Ectodermal cell (in vitro differentiated cells): ENCODE results near the gene COG1.

Experiments used
- H3K27ac ChIP-seq: 2 replicates; pipeline ENCODE4 v1.7.0; 2013; ENCODE audit warnings: mild to moderate bottlenecking, low read depth, low read length; ENCODE audit not compliant: insufficient read depth, poor library complexity, severe bottlenecking
- H3K27me3 ChIP-seq: 2 replicates; pipeline ENCODE4 v1.7.0; 2013; ENCODE audit warnings: mild to moderate bottlenecking, low read length; ENCODE audit not compliant: insufficient read depth, control insufficient read depth, poor library complexity, severe bottlenecking
- H3K36me3 ChIP-seq: one replicate; pipeline ENCODE4 v1.7.0; 2013; ENCODE audit warnings: low read length; ENCODE audit not compliant: control insufficient read depth, insufficient read depth
- H3K4me1 ChIP-seq: one replicate; pipeline ENCODE4 v1.7.0; 2013; ENCODE audit warnings: low read length; ENCODE audit not compliant: control insufficient read depth, insufficient read depth
- H3K4me3 ChIP-seq: 2 replicates; pipeline ENCODE4 v1.7.0; 2013; ENCODE audit warnings: low read depth, low read length, control low read depth; ENCODE audit not compliant: insufficient read depth
- H3K9me3 ChIP-seq: 2 replicates; pipeline ENCODE4 v1.7.0; 2013; ENCODE audit warnings: mild to moderate bottlenecking, low read length, moderate library complexity; ENCODE audit not compliant: control insufficient read depth
- WGBS, 2 experiments: methylation state at CpG; one replicate each; pipeline ENCODE4 v1.1.7; 2013; ENCODE audit warnings: missing lambda C conversion rate in 2 of 2; 5-methylcytosine and 5-hydroxymethylcytosine counted together

COG1 gene

GRCh38 chr17:73156166-73156840, 36.6 kb upstream of the COG1 start:
- WGBS, 2 experiments = 25 to 27% methylated on average over 22 of the region's 22 CpGs
- Histone ChIP-seq H3K27ac (no peak overlapping the region), H3K4me3 (no peak overlapping the region), H3K9me3 (no peaks in the 10 kb centered on the region), H3K4me1 (peaks cover 31% of the 10 kb centered on the region), H3K27me3 (no peaks in the 10 kb centered on the region), H3K36me3 (no peaks in the 10 kb centered on the region)

GRCh38 chr17:73156887-73157520, 35.9 kb upstream of the COG1 start:
- Histone ChIP-seq H3K27ac (no peak overlapping the region), H3K27me3 (no peaks in the 10 kb centered on the region), H3K4me1 (peaks cover 33% of the 10 kb centered on the region), H3K36me3 (no peaks in the 10 kb centered on the region), H3K4me3 (no peak overlapping the region), H3K9me3 (no peaks in the 10 kb centered on the region)
- 80 to 85% methylated on average over 8 of the region's 8 CpGs for WGBS, 2 experiments

GRCh38 chr17:73157521-73157890, 35.3 kb upstream of the COG1 start:
- 47 to 52% methylated on average over 5 of the region's 5 CpGs for WGBS, 2 experiments
- Histone ChIP-seq H3K27me3 (peaks cover under 1% of the 10 kb centered on the region), H3K4me3 (no peak overlapping the region), H3K9me3 (no peaks in the 10 kb centered on the region), H3K27ac (no peak overlapping the region), H3K36me3 (no peaks in the 10 kb centered on the region), H3K4me1 (peaks cover 33% of the 10 kb centered on the region)

GRCh38 chr17:73158133-73158532, 34.7 kb upstream of the COG1 start:
- Histone ChIP-seq H3K4me1 (peaks cover 33% of the 10 kb centered on the region), H3K27ac (no peak overlapping the region), H3K27me3 (peaks cover 7% of the 10 kb centered on the region), H3K4me3 (no peak overlapping the region), H3K36me3 (no peaks in the 10 kb centered on the region), H3K9me3 (no peaks in the 10 kb centered on the region)
- 83 to 90% methylated on average over 2 of the region's 2 CpGs for WGBS, 2 experiments

GRCh38 chr17:73160980-73161630, 31.8 kb upstream of the COG1 start:
- H3K27me3 ChIP-seq = peaks cover 37% of the 10 kb centered on the region
- peak overlapping the region; percentile 32 for H3K27ac ChIP-seq
- H3K36me3 ChIP-seq = no peaks in the 10 kb centered on the region
- H3K4me1 ChIP-seq = peaks cover 34% of the 10 kb centered on the region
- H3K9me3 ChIP-seq = no peaks in the 10 kb centered on the region
- WGBS, 2 experiments = 13 to 32% methylated on average over 2 to 3 of the region's 3 CpGs
- H3K4me3 ChIP-seq = no peak overlapping the region

- Histone ChIP-seq H3K27ac (no peak overlapping the region), H3K36me3 (no peaks in the 10 kb centered on the region), H3K9me3 (no peaks in the 10 kb centered on the region), H3K27me3 (peaks cover 56% of the 10 kb centered on the region), H3K4me1 (peaks cover 32% of the 10 kb centered on the region), H3K4me3 (no peak overlapping the region)
- WGBS, 2 experiments = 86 to 89% methylated on average over 8 of the region's 8 CpGs
These were observed 29.8 kb upstream of the COG1 start for GRCh38 chr17:73163043-73163442.

- Histone ChIP-seq H3K36me3 (no peaks in the 10 kb centered on the region), H3K4me1 (peaks cover 28% of the 10 kb centered on the region), H3K9me3 (no peaks in the 10 kb centered on the region), H3K27ac (no peak overlapping the region), H3K4me3 (peak overlapping the region; percentile 56), H3K27me3 (peaks cover 60% of the 10 kb centered on the region)
- WGBS, 2 experiments = 0 to 1% methylated on average over 51 of the region's 51 CpGs
These were observed 27.0 kb upstream of the COG1 start for GRCh38 chr17:73165616-73166404.

- 81 to 83% methylated on average over 8 of the region's 8 CpGs for WGBS, 2 experiments
These were observed 25.9 kb upstream of the COG1 start for GRCh38 chr17:73166731-73167581.

GRCh38 chr17:73168667-73169066, 24.2 kb upstream of the COG1 start:
- Histone ChIP-seq H3K27ac (no peak overlapping the region), H3K9me3 (no peaks in the 10 kb centered on the region), H3K4me3 (no peak overlapping the region), H3K4me1 (peaks cover 21% of the 10 kb centered on the region), H3K36me3 (no peaks in the 10 kb centered on the region), H3K27me3 (peaks cover 47% of the 10 kb centered on the region)
- 93 to 96% methylated on average over 6 of the region's 6 CpGs for WGBS, 2 experiments

More at GRCh38 chr17:73166731-73167581, 25.9 kb upstream of the COG1 start:
- peaks cover 21% of the 10 kb centered on the region for H3K4me1 ChIP-seq
- H3K9me3 ChIP-seq = no peaks in the 10 kb centered on the region
- no peaks in the 10 kb centered on the region for H3K36me3 ChIP-seq
- peaks cover 60% of the 10 kb centered on the region for H3K27me3 ChIP-seq
- H3K27ac ChIP-seq = no peak overlapping the region
- no peak overlapping the region for H3K4me3 ChIP-seq
